Stimulated activated CD4-positive, alpha-beta T cell treated with anti-CD3 and anti-CD28 coated beads, Interleukin-15, amount 100 ng/mL, for 24 hours (primary cell): Measurements from ENCODE around the gene EDC4.
"Not testable (repeated sequence)": the region's sequence is repeated elsewhere in the genome, so short reads cannot be mapped to it uniquely, and the experiment has no call there.

Source experiments
- DNase-seq: peaks from one replicate; pipeline ENCODE4 v3.0.0-alpha.2; 2020

Gene EDC4

GRCh38 chr16:67872631-67873434 lies at the start of gene EDC4:
Gene EDC4, plus strand, starts transcription at chr16:67873052. Its CDS starts 210 bp downstream, at chr16:67873262.
- peak; percentile 90 for DNase-seq

- no peak for DNase-seq
Observed at GRCh38 chr16:67825119-67825518, 47.7 kb upstream of the EDC4 start.

GRCh38 chr16:67825906-67826305 lies 46.9 kb upstream of the EDC4 start:
- no peak for DNase-seq

- no peak for DNase-seq
Observed at GRCh38 chr16:67828651-67829050, 44.2 kb upstream of the EDC4 start.

- peak; percentile 23 for DNase-seq
Observed at GRCh38 chr16:67833030-67833414, 39.8 kb upstream of the EDC4 start.

- DNase-seq: peak; percentile 96
Observed at GRCh38 chr16:67833415-67834241, 39.2 kb upstream of the EDC4 start.

GRCh38 chr16:67834242-67834614 lies 38.6 kb upstream of the EDC4 start:
- no peak for DNase-seq

GRCh38 chr16:67837190-67837589 lies 35.7 kb upstream of the EDC4 start:
- not testable (repeated sequence) for DNase-seq

- no peak for DNase-seq
Observed at GRCh38 chr16:67837811-67838210, 35.0 kb upstream of the EDC4 start.

GRCh38 chr16:67841198-67841815 lies 31.5 kb upstream of the EDC4 start:
- no peak for DNase-seq

- peak; percentile 95 for DNase-seq
Observed at GRCh38 chr16:67841816-67842508, 30.9 kb upstream of the EDC4 start, which contains the start of gene THAP11. Gene THAP11, plus strand, starts transcription at chr16:67842320. Its CDS starts 235 bp downstream, at chr16:67842555.

- DNase-seq: peak; percentile 70
Observed at GRCh38 chr16:67842509-67843342, 30.1 kb upstream of the EDC4 start.

- DNase-seq: no peak
Observed at GRCh38 chr16:67843343-67843765, 29.5 kb upstream of the EDC4 start.

- no peak for DNase-seq
Observed at GRCh38 chr16:67844497-67844896, 28.4 kb upstream of the EDC4 start.

GRCh38 chr16:67845291-67846062 lies 27.4 kb upstream of the EDC4 start:
- no peak for DNase-seq

- no peak for DNase-seq
Observed at GRCh38 chr16:67846063-67846319, 26.9 kb upstream of the EDC4 start.

GRCh38 chr16:67846320-67847063 lies 26.4 kb upstream of the EDC4 start, which contains the start of gene NUTF2:
Gene NUTF2, plus strand, starts transcription at chr16:67846933. Its CDS starts 18,198 bp downstream, at chr16:67865131.
- peak; percentile 97 for DNase-seq

GRCh38 chr16:67847064-67847861 lies 25.6 kb upstream of the EDC4 start, which contains the start of gene CENPT:
Gene CENPT, minus strand, starts transcription at chr16:67847693. Its CDS starts 13,834 bp downstream, at chr16:67833859.
- DNase-seq: peak; percentile 24

GRCh38 chr16:67848118-67848517 lies 24.7 kb upstream of the EDC4 start:
- no peak for DNase-seq
